Fibroblast of peridontal ligament (primary cell): ENCODE results near the gene KNG1.

ENCODE experiments used
- DNase-seq: peaks from one replicate; pipeline ENCODE4 v3.0.0-alpha.2; 2010; ENCODE audit errors: extremely low read depth

KNG1 gene

DNA sequence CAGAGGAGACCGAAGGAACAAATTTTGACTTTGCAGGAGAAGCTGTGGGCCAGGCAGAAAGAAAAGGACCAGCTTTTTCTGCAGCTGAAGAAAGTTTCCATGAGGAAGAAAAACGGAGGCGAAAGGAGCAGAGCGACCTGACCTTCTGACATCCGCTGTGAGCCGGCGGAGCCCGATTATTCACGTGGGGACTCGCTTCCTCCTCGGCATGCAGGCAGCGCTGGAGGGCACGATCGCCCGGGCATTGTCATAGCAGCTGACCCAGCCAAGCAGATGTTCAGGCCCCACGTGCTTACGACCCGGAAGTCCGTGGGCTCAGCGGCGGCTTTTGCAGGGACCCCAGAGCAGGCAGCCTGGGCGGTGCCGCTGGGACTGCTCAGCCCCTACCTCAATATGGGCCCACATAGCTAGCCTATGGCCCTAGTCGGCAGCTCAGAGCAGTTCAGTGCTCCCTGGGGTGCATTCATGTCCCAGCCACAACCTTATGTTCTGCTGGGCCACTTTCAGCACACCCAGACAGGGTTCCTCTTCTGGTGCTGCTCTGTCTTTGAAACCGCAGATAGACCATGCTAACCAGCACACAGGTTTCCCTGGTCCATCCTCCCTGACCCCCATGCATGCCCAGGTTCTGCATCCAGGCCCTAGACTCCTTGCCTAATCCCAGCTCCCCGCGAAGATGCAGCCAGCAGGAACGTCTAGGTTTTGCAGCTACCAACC is 55.7 kb downstream of the KNG1 start:
- peak; percentile 24 for DNase-seq

DNA sequence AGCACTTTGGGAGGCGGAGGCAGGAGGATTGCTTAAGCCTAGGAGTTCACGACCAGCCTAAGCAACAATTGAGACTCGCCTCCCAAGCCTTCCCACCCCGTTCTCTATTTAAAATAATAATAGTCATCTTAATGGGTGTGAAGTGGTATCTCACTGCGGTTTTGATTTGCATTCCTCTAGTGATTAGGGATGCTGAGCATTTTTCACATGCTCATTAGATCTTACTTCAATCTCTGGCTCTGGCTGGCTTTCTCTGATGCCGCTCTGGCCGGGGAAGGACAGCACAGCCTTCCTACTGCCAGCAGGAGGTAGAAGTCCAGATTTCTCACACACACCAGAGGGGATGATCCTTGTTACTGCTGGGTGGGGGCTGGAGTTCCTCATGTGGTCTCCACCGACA is 58.8 kb downstream of the KNG1 start:
- no peak for DNase-seq

DNA sequence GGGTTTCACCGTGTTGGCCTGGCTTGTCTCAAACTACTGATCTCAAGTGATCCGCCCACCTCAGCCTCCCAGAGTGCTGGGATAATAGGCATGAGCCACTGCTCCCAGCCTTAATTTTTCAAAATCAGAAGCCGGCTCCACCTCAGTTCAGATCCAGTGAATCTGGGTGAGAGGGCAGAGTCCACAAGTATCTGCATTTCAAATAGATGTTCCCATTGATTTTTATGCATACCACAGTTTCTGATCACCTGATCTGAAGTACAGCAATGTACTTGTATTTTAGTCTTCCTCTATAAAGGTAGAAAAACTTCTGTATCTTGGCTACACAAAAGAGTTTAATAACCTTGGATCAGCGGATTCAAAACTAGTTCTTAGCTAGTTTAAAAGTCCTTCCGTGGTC is 62.0 kb downstream of the KNG1 start:
- no peak for DNase-seq

DNA sequence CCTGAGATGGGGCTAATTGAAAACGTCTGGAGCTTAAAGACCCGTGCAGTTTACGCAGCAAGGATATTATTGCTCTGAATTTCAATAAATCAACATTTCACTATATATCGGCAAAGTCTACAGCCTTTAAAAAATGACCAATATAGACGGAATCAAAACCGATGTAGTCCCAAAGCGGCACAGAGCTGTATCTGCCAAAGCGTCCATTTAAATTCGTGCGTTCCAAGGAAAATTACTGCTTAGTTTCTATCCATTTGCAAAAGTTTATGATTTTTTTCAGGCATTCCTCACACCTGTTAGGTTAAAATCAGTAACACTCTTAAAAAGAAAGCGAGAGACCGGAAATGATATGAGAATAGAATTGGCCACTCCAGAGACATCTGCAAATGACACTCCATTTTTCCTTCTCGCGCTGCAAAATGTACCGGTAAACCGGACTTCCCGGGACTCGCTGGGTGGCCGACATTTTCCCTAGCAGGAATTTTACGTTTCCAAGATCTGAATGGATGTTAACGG is 65.4 kb downstream of the KNG1 start:
- DNase-seq = peak; percentile 47

DNA sequence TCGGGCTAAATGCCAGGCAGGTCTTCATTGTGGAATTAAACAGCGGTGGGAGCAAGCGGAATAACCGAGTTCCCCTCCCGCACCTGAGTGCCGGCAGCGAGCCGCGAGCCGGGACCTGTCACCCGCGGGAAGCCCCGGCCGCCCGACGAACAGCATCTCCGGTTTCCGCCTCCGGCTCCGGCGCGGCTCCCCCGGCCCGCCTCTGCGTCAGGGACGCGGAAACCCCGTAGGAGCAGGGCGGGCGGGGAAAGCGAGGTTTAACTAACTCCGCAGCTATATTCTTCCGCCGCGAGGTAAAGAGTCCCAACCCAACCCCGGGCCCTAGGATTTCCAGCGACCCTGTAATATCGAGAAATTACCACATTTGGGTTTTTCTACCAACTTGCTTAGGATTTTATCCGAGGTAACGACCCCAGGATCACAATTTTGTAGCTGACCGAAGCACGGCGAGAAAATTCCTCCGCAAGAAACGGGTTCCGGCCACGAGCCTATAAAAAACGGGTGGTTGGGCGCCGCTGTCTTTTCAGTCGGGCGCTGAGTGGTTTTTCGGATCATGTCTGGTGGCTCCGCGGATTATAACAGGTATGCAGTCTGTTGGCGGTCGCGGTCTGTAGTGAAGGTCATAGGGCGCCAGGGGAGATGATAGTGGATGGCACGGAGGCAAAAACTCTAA is 66.0 kb downstream of the KNG1 start, which contains the start of gene EIF4A2:
Gene EIF4A2, plus strand, starts transcription at position 520 of the 673 bp plus-strand sequence. Its CDS starts 34 bp downstream, at position 554.
- DNase-seq = peak; percentile 93

GRCh38 chr3:186783731-186784515 is 66.8 kb downstream of the KNG1 start:
- DNase-seq = peak; percentile 74

DNA sequence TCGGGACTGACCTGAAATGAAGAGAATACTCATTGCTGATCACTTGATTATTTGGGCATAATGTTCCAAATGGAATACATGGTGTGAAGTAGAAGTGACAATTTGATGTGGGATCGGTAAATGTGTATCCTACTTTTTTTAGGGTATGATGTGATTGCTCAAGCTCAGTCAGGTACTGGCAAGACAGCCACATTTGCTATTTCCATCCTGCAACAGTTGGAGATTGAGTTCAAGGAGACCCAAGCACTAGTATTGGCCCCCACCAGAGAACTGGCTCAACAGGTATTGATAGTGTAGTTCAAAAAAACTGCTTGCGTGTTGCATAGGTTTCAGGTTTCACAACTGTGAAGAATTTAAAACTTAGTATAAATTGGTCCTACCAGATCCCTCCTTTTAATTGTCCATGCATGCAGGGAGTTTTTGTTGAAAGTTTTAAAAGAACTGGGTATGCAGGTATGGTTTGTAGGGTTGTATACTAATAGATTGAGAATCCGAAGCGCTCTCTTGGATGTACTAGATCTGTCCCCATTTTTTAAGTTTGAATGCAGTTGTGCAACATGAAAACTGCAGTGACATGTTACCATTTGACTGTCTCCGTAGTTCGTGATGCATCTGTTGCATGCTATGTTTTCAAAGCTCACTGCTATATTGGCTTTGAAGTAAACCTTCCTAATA is 67.8 kb downstream of the KNG1 start:
- DNase-seq = peak; percentile 12

- peak; percentile 6 for DNase-seq
These were observed 68.4 kb downstream of the KNG1 start for GRCh38 chr3:186785495-186786018.

DNA sequence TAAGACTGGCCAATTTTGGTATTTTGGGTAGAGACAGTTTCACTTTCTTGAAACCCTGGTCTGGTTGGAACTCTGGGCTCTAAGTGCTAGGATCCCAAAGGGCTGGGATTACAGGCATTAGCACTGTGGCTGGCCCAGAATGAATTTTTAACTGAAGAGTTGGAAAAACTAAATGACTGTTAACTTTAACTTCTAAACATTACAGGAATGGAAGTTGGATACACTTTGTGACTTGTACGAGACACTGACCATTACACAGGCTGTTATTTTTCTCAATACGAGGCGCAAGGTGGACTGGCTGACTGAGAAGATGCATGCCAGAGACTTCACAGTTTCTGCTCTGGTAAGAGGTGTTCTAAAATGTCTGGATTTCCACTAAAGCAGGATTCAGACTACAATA is 69.8 kb downstream of the KNG1 start:
- no peak for DNase-seq

DNA sequence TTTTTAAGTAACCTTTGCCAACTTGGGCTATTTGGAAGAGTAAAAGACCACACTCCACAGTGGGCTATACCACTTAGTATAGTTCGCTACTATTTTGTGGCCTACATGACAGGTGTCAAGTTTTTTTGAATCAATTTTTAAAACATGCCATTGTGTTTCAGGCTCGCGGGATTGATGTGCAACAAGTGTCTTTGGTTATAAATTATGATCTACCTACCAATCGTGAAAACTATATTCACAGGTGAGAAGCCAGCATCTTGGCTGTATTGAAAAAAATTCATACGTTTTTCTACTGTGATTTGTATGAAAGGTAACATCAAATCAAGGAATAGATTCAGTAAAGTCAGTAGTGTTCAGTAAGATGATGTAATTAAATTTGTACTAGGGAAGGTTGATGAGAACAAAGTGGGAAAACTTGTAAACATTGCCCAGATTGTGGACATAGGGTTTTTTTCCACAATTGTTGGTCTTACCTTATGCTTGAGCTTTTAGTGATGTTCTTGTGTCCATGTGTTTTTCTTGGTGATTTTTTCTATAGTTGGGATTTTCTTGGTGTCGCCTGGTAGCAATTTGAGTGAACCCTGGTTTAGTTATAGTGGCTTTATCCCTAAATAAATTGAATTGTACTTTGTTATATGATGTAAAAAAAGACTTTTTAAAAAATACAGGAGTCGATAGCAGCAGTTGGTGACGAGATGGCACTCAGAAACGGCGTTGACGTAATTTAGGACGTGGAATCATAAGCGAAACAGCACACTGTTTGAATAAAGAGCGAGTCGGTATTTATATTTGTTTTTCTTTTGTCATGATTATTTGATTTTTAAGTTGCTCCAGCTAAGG is 70.7 kb downstream of the KNG1 start:
- DNase-seq = peak; percentile 8

- DNase-seq = peak; percentile 13
These were observed 71.6 kb downstream of the KNG1 start for GRCh38 chr3:186788482-186789370.

DNA sequence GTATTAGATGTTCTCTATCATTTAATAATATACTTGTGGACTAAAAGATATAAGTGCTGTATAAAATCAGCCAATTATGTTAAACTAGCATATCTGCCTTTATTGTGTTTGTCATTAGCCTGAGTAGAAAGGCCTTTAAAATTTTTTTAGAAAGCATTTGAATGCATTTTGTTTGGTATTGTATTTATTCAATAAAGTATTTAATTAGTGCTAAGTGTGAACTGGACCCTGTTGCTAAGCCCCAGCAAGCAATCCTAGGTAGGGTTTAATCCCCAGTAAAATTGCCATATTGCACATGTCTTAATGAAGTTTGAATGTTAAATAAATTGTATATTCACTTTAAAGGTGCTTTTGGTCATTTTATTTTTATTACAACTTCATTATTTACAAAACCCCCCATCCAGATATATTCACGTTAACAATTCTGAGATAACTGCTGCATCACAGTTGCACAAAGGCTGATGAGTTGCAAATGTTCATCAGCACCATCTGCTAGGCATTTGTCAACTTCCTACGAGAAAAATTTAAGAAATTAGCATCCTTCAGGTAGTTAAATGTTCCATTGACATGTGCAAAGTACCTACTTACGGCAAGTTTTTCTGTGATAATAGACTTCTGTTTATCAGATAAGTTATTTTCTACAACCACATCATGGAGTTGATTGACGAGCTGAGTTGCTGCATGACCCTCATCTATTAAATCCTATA is 72.5 kb downstream of the KNG1 start:
- peak; percentile 44 for DNase-seq

- DNase-seq = peak; percentile 58
These were observed 73.3 kb downstream of the KNG1 start for GRCh38 chr3:186790261-186790981.
